K562 (cell line): Measurements from ENCODE around the gene TFE3. TPM values are rescaled to one million over a fixed set of nuclear protein-coding genes. Genes with fewer than 3 reads are reported as not detected.

Source experiments
- ELF1 ChIP-seq: fragments of 200-800 bp; sonication (Bioruptor generic); IDR thresholded peaks from 2 replicates; pipeline ENCODE4 v1.6.1; 2016; ENCODE audit warnings: missing genetic modification characterization, missing compliant biosample characterization
- HNRNPH1 ChIP-seq: fragments of 200-400 bp; formaldehyde crosslinking; optimal IDR thresholded peaks from 2 replicates; pipeline ENCODE3; 2017; ENCODE audit warnings: low read depth, mild to moderate bottlenecking, low read length, moderate library complexity
- MEF2A ChIP-seq: IDR thresholded peaks from 2 replicates; pipeline ENCODE4 v1.6.1; 2011; ENCODE audit warnings: low read depth, mild to moderate bottlenecking, low read length, moderate library complexity; ENCODE audit not compliant: control insufficient read depth
- MEIS2 ChIP-seq: fragments of 450-650 bp; IDR thresholded peaks from 2 replicates; pipeline ENCODE4 v1.6.1; 2014; ENCODE audit warnings: mild to moderate bottlenecking; ENCODE audit not compliant: partially characterized antibody
- NCOA1 ChIP-seq: fragments of 450-650 bp; IDR thresholded peaks from 2 replicates; pipeline ENCODE4 v1.6.1; 2016; ENCODE audit warnings: low read depth
- NEUROD1 ChIP-seq: fragments of 150-350 bp; IDR thresholded peaks from 2 replicates; pipeline ENCODE4 v1.6.1; 2014; ENCODE audit warnings: borderline replicate concordance, low read length, low read depth; ENCODE audit not compliant: partially characterized antibody
- TAF15 ChIP-seq: fragments of 200-400 bp; formaldehyde crosslinking; IDR thresholded peaks from 2 replicates; pipeline ENCODE4 v1.6.1; 2017; ENCODE audit warnings: mild to moderate bottlenecking, low read depth, low read length, moderate library complexity
- TBP ChIP-seq: optimal IDR thresholded peaks from 2 replicates; pipeline ENCODE3; 2011; ENCODE audit warnings: low read depth, low read length, improper control_type of control experiment
- TEAD1 ChIP-seq, 2 experiments: fragments of 450-650 bp in 1 of 2; sonication (generic) in 1 of 2; formaldehyde crosslinking; IDR thresholded peaks; 2 replicates each; pipeline versions ENCODE4 v1.4.0 to v1.8.0; 2020 to 2022; ENCODE audit warnings: mild to moderate bottlenecking in 2 of 2, missing genetic modification reagents in 1 of 2
- U2AF2 ChIP-seq: fragments of 200-400 bp; formaldehyde crosslinking; optimal IDR thresholded peaks from 2 replicates; pipeline ENCODE3; 2017; ENCODE audit warnings: low read depth, mild to moderate bottlenecking, low read length
- USF2 ChIP-seq: sonication (generic); formaldehyde crosslinking; IDR thresholded peaks from 2 replicates; pipeline ENCODE4 v1.5.0; 2020; ENCODE audit warnings: missing genetic modification reagents
- XRCC4 ChIP-seq: IDR thresholded peaks from one replicate; pipeline ENCODE4 v1.6.1; 2011; ENCODE audit not compliant: insufficient read depth, insufficient read length; ENCODE audit errors: extremely low read depth
- XRCC5 ChIP-seq: fragments of 200-400 bp; formaldehyde crosslinking; IDR thresholded peaks from 2 replicates; pipeline ENCODE4 v1.6.1; 2017; ENCODE audit warnings: low read depth, mild to moderate bottlenecking, low read length
- ZNF12 ChIP-seq: sonication (generic); formaldehyde crosslinking; IDR thresholded peaks from 2 replicates; pipeline ENCODE4 v1.4.0; 2020; ENCODE audit warnings: mild to moderate bottlenecking, missing genetic modification reagents
- ZNF174 ChIP-seq: fragments of 250-450 bp; sonication (Bioruptor Pico); IDR thresholded peaks from 2 replicates; pipeline ENCODE4 v1.4.0; 2020; ENCODE audit warnings: mild to moderate bottlenecking
- ZNF212 ChIP-seq: fragments of 450-650 bp; formaldehyde crosslinking; IDR thresholded peaks from 2 replicates; pipeline ENCODE4 v1.4.0; 2020; ENCODE audit warnings: mild to moderate bottlenecking
- ZNF224 ChIP-seq: sonication (generic); formaldehyde crosslinking; IDR thresholded peaks from 2 replicates; pipeline ENCODE4 v1.8.0; 2022; ENCODE audit warnings: mild to moderate bottlenecking, missing genetic modification reagents
- ZNF695 ChIP-seq: fragments of 450-650 bp; formaldehyde crosslinking; IDR thresholded peaks from 2 replicates; pipeline ENCODE4 v1.4.0; 2020; ENCODE audit warnings: mild to moderate bottlenecking, moderate library complexity
- ZNF717 ChIP-seq: fragments of 250-450 bp; sonication (Bioruptor Pico); IDR thresholded peaks from 2 replicates; pipeline ENCODE4 v1.5.0; 2021
- polyA plus RNA-seq, 8 experiments: library from polyadenylated mRNA; depleted of rRNA in 4 of 8; stranded (reverse) in 5 of 8; unstranded in 3 of 8; fragments of >200 nt; fragmentation: Nextera tagmentation in 2 of 8; fragmentation: Illumina TruSeq in 1 of 8; extraction: Ambion mirVana in 2 of 8; extraction: Trizol in 1 of 8; gene quantifications; 2 replicates each; pipeline versions ENCODE4 v1.2.1 to v1.2.3, GENCODE V29; 2011 to 2014; ENCODE audit warnings: inconsistent platforms in 1 of 8, missing spikeins in 1 of 8
- total RNA-seq, 7 experiments: library from RNA; depleted of rRNA in 6 of 7; stranded (reverse); fragments of >200 nt in 6 of 7; fragmentation: Illumina TruSeq in 2 of 7; extraction: Trizol in 2 of 7; gene quantifications; 2 replicates each; pipeline versions ENCODE4 v1.2.1 to v1.2.3, GENCODE V29; 2011 to 2021; ENCODE audit warnings: low replicate concordance in 1 of 7
- TF ChIP-seq, protein P1 (sequence below), 2 experiments: fragments of 450-650 bp; formaldehyde crosslinking in 1 of 2; IDR thresholded peaks; 2 replicates each; pipeline versions ENCODE4 v1.4.0 to v1.6.1; 2014 to 2020; ENCODE audit warnings: mild to moderate bottlenecking in 2 of 2, borderline replicate concordance in 1 of 2, low read depth in 1 of 2

TFE3 gene
- total and polyA plus RNA-seq, 9 of the 15 experiments (the other 6 are each of a cell fraction or from before 2014, with no cell fraction given) = 1.9 to 20.3 (median 11.9) TPM

DNA sequence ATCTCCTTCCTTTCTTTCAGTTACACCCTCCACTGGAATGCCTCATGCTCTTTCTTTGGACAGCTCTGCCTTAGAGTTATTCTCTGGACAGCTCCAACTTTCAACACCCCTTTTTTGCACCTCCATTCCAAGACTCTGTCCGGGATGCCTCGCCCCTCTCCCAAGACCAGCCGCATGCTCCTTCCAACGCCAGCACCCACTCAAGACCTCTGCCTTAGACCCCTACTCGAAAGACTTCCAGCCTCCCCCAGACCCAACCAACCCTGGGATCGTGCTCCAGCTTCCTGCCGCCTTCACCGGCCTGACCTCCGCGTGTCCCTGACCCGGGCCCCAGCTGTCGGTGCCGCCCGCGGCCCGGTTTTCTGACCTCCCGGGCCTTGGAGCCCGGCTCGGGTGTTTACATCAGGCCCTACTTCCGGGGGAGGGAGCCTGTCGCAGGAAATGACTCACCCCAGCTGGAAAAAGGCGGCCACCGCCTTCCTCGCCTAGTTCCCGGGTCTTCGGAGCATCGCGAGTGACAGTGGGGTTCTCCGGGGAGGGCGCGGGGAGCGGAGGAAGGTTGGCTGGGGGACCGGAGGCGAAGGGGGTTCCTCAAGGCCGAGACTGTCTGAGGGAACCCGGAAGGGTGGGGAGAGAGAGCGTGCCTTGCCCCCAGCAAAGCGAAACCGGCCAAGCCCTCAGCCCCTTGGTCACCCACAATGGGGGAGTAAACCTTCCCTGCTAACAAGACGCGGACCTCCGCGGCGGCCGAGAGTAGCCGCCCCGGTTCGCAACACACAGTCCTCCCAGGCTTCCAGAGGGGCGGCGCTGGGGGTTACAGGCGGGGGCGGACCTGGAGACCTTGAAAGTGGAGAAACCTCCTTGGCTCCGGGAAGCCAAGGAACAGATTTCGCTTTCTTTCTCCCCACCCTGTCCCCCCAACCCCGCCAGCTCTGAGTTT is 36.6 kb upstream of the TFE3 start, which contains the start of gene WDR45 (continued):
- TF ChIP-seq, protein P1, sequence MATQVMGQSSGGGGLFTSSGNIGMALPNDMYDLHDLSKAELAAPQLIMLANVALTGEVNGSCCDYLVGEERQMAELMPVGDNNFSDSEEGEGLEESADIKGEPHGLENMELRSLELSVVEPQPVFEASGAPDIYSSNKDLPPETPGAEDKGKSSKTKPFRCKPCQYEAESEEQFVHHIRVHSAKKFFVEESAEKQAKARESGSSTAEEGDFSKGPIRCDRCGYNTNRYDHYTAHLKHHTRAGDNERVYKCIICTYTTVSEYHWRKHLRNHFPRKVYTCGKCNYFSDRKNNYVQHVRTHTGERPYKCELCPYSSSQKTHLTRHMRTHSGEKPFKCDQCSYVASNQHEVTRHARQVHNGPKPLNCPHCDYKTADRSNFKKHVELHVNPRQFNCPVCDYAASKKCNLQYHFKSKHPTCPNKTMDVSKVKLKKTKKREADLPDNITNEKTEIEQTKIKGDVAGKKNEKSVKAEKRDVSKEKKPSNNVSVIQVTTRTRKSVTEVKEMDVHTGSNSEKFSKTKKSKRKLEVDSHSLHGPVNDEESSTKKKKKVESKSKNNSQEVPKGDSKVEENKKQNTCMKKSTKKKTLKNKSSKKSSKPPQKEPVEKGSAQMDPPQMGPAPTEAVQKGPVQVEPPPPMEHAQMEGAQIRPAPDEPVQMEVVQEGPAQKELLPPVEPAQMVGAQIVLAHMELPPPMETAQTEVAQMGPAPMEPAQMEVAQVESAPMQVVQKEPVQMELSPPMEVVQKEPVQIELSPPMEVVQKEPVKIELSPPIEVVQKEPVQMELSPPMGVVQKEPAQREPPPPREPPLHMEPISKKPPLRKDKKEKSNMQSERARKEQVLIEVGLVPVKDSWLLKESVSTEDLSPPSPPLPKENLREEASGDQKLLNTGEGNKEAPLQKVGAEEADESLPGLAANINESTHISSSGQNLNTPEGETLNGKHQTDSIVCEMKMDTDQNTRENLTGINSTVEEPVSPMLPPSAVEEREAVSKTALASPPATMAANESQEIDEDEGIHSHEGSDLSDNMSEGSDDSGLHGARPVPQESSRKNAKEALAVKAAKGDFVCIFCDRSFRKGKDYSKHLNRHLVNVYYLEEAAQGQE (IDR thresholded peaks at IDR 0.05; ENCODE audit: borderline replicate concordance) = peak; percentile 67
- TF ChIP-seq, protein P1 (CRISPR knock-in tag; IDR thresholded peaks at IDR 0.05; ENCODE audit: low read depth) = 0 out of 2 replicates have a peak, but pooled peaks have one; percentile 18
- TF ChIP-seq ELF1 (peak; percentile 84), TBP (peak; percentile 53), XRCC4 (no peak), NEUROD1 (peak; percentile 25), ZNF695 (CRISPR knock-in tag) (no peak), NCOA1 (peak; percentile 12; the same call in 1 of the 2 replicates), HNRNPH1 (no peak), ZNF174 (CRISPR knock-in tag) (no peak), TAF15 (no peak), ZNF12 (CRISPR knock-in tag) (no peak), TEAD1 (CRISPR knock-in tag; IDR thresholded peaks at IDR 0.05) (no peak), ZNF212 (CRISPR knock-in tag) (no peak), MEF2A (0 out of 2 replicates have a peak, but pooled peaks have one; percentile 8), ZNF717 (CRISPR knock-in tag) (no peak), XRCC5 (no peak), MEIS2 (no peak), U2AF2 (no peak), ZNF224 (CRISPR knock-in tag) (no peak), USF2 (CRISPR knock-in tag) (no peak)
